H1 (cell line): ENCODE results near the gene MAGI2. TPM values are rescaled to one million over a fixed set of nuclear protein-coding genes. Genes with fewer than 3 reads are reported as not detected.

Source experiments
- CTCF ChIA-PET: fragments of 300-600 bp; sonication (Branson Sonifier 250); formaldehyde crosslinking; loops from one replicate; lab custom pipeline; 2021; ENCODE audit not compliant: partially characterized antibody; lab: Charles Lee
- POLR2A ChIA-PET: fragments of 300-600 bp; sonication (Branson Sonifier 250); formaldehyde crosslinking; loops from one replicate; lab custom pipeline; 2021; ENCODE audit warnings: inconsistent platforms; ENCODE audit not compliant: partially characterized antibody; lab: Charles Lee
- DNase-seq, 2 experiments: peaks; one replicate each; pipeline versions ENCODE4 v3.0.0 to v3.0.0-alpha.2; 2010 to 2022; ENCODE audit warnings: low spot score in 2 of 2, low read depth in 1 of 2, mixed read lengths in 1 of 2
- FAIRE-seq: peaks from 2 replicates; lab custom pipeline; 2011; peaks lifted over from hg19 to GRCh38; lab: Jason Lieb, UNC
- H2AFZ ChIP-seq: 2 replicates; pipeline ENCODE4 v1.8.1; 2012; ENCODE audit warnings: low read length, inconsistent platforms
- H2AK5ac ChIP-seq: 2 replicates; pipeline ENCODE4 v1.6.1; 2013; ENCODE audit warnings: low read depth, low read length
- H2BK120ac ChIP-seq: replicated peaks from 2 replicates; pipeline ENCODE3; 2013; ENCODE audit warnings: low read depth, low read length, inconsistent platforms
- H2BK12ac ChIP-seq: 2 replicates; pipeline ENCODE4 v1.6.1; 2013; ENCODE audit warnings: low read depth, low read length
- H2BK15ac ChIP-seq: 2 replicates; pipeline ENCODE4 v1.6.1; 2013; ENCODE audit warnings: low read length
- H2BK20ac ChIP-seq: 2 replicates; pipeline ENCODE4 v1.6.1; 2013; ENCODE audit warnings: low read length
- H2BK5ac ChIP-seq: 2 replicates; pipeline ENCODE4 v1.6.1; 2013; ENCODE audit warnings: low read depth, low read length
- H3K14ac ChIP-seq: 2 replicates; pipeline ENCODE4 v1.6.1; 2013; ENCODE audit warnings: inconsistent platforms; ENCODE audit not compliant: insufficient read length
- H3K18ac ChIP-seq: 2 replicates; pipeline ENCODE4 v1.6.1; 2013; ENCODE audit warnings: low read length; ENCODE audit errors: extremely low read depth
- H3K23ac ChIP-seq: 2 replicates; pipeline ENCODE4 v1.6.1; 2013; ENCODE audit warnings: inconsistent platforms; ENCODE audit not compliant: insufficient read length
- H3K23me2 ChIP-seq: 2 replicates; pipeline ENCODE4 v1.6.1; 2013; ENCODE audit warnings: low read depth, low read length
- H3K27ac ChIP-seq: 2 replicates; pipeline ENCODE4 v1.6.1; 2011; ENCODE audit warnings: low read depth, low read length, inconsistent platforms
- H3K27me3 ChIP-seq, 4 experiments: replicated peaks in 1 of 4; 1 replicate in 1 of 4; 2 replicates in 3 of 4; pipeline versions ENCODE4 v1.6.1 to v1.8.1; 2011 to 2013; ENCODE audit warnings: low read length in 3 of 4, mild to moderate bottlenecking in 3 of 4, inconsistent platforms in 2 of 4, mixed read lengths in 2 of 4, moderate library complexity in 1 of 4; ENCODE audit not compliant: control insufficient read depth in 3 of 4, insufficient read depth in 3 of 4; ENCODE audit errors: extremely low read depth in 1 of 4
- H3K36me3 ChIP-seq, 4 experiments: 2 replicates each; pipeline versions ENCODE4 v1.6.1 to v1.8.1; 2011 to 2013; ENCODE audit warnings: mild to moderate bottlenecking in 4 of 4, low read length in 3 of 4, moderate library complexity in 2 of 4, control low read depth in 1 of 4, inconsistent platforms in 1 of 4; ENCODE audit not compliant: insufficient read depth in 4 of 4, control insufficient read depth in 2 of 4
- H3K4ac ChIP-seq: replicated peaks from 2 replicates; pipeline ENCODE3; 2013; ENCODE audit warnings: low read length, low read depth, mixed read lengths, inconsistent platforms; ENCODE audit not compliant: insufficient read length
- H3K4me1 ChIP-seq, 4 experiments: replicated peaks in 1 of 4; 1 replicate in 1 of 4; 2 replicates in 3 of 4; pipeline versions ENCODE4 v1.6.1 to v1.8.1; 2011 to 2013; ENCODE audit warnings: low read length in 3 of 4, inconsistent platforms in 2 of 4, mixed read lengths in 1 of 4; ENCODE audit not compliant: insufficient read depth in 4 of 4, control insufficient read depth in 3 of 4
- H3K4me2 ChIP-seq, 2 experiments: 2 replicates each; pipeline versions ENCODE4 v1.6.1 to v1.8.1; 2011 to 2013; ENCODE audit warnings: low read depth in 2 of 2, low read length in 2 of 2, control low read depth in 1 of 2, inconsistent platforms in 1 of 2, mild to moderate bottlenecking in 1 of 2; ENCODE audit not compliant: insufficient read depth in 1 of 2
- H3K4me3 ChIP-seq, 4 experiments: fragments of 200-600, 300-600 bp in 1 of 4; sonication (generic), shearing (Covaris generic), sonication (Bioruptor Twin) in 1 of 4; 2 replicates each; pipeline versions ENCODE4 v1.5.1 to v1.8.1; 2011 to 2016; ENCODE audit warnings: low read length in 4 of 4, low read depth in 3 of 4, control low read depth in 2 of 4, inconsistent platforms in 2 of 4, mild to moderate bottlenecking in 2 of 4, mixed read lengths in 1 of 4, moderate library complexity in 1 of 4; ENCODE audit not compliant: insufficient read depth in 2 of 4; ENCODE audit errors: extremely low read depth in 1 of 4
- H3K56ac ChIP-seq: replicated peaks from 2 replicates; pipeline ENCODE3; 2013; ENCODE audit warnings: low read depth, mild to moderate bottlenecking, mixed read lengths, low read length, inconsistent platforms; ENCODE audit not compliant: insufficient read length
- H3K79me1 ChIP-seq: 2 replicates; pipeline ENCODE4 v1.6.1; 2013; ENCODE audit warnings: low read depth, low read length, control low read depth
- H3K79me2 ChIP-seq, 2 experiments: 2 replicates each; pipeline versions ENCODE4 v1.6.1 to v1.8.1; 2012 to 2013; ENCODE audit warnings: low read length in 2 of 2, mild to moderate bottlenecking in 2 of 2, inconsistent platforms in 1 of 2; ENCODE audit not compliant: insufficient read depth in 2 of 2, control insufficient read depth in 1 of 2
- H3K9ac ChIP-seq, 4 experiments: replicated peaks in 1 of 4; 1 replicate in 1 of 4; 2 replicates in 3 of 4; pipeline versions ENCODE4 v1.6.1 to v1.8.1; 2011 to 2013; ENCODE audit warnings: low read depth in 3 of 4, low read length in 3 of 4, control low read depth in 2 of 4, mild to moderate bottlenecking in 2 of 4, moderate library complexity in 2 of 4, inconsistent platforms in 1 of 4; ENCODE audit errors: extremely low read depth in 1 of 4
- H3K9me3 ChIP-seq, 2 experiments: 2 replicates each; pipeline versions ENCODE4 v1.6.1 to v1.8.1; 2012 to 2013; ENCODE audit warnings: mild to moderate bottlenecking in 2 of 2, moderate library complexity in 2 of 2, control low read depth in 1 of 2, inconsistent platforms in 1 of 2, low read depth in 1 of 2, low read length in 1 of 2, mixed read lengths in 1 of 2; ENCODE audit not compliant: insufficient read depth in 2 of 2
- H4K20me1 ChIP-seq, 2 experiments: replicated peaks in 1 of 2; 2 replicates each; pipeline versions ENCODE3 to v1.8.1; 2011 to 2013; ENCODE audit warnings: inconsistent platforms in 2 of 2, low read length in 2 of 2, mild to moderate bottlenecking in 1 of 2; ENCODE audit not compliant: insufficient read depth in 2 of 2, control insufficient read depth in 1 of 2
- H4K5ac ChIP-seq: 2 replicates; pipeline ENCODE4 v1.6.1; 2013; ENCODE audit warnings: low read length, low read depth, mixed read lengths, inconsistent platforms; ENCODE audit not compliant: insufficient read length
- H4K8ac ChIP-seq: 2 replicates; pipeline ENCODE4 v1.8.0; 2013; ENCODE audit warnings: mild to moderate bottlenecking, moderate library complexity, low read length, inconsistent platforms; ENCODE audit not compliant: insufficient read depth; ENCODE audit errors: extremely low read depth
- H4K91ac ChIP-seq: replicated peaks from 2 replicates; pipeline ENCODE3; 2013; ENCODE audit warnings: low read length, mixed read lengths, inconsistent platforms; ENCODE audit not compliant: insufficient read length
- BACH1 ChIP-seq: IDR thresholded peaks from 2 replicates; pipeline ENCODE4 v1.6.1; 2012; ENCODE audit warnings: low read length, improper control_type of control experiment
- CTBP2 ChIP-seq: IDR thresholded peaks from 2 replicates; pipeline ENCODE4 v1.7.0; 2011; ENCODE audit warnings: borderline replicate concordance, mild to moderate bottlenecking, moderate library complexity, mixed read lengths, low read length; ENCODE audit not compliant: insufficient read depth, insufficient read length
- EZH2 ChIP-seq: fragments of 200-600 bp; sonication (generic); IDR thresholded peaks from 2 replicates; pipeline ENCODE4 v1.7.1; 2012; ENCODE audit warnings: low read depth, mild to moderate bottlenecking, moderate library complexity, low read length, inconsistent platforms; ENCODE audit not compliant: severe bottlenecking
- HDAC2 ChIP-seq, 2 experiments: fragments of 300-600 bp in 1 of 2; sonication (generic) in 1 of 2; IDR thresholded peaks; 2 replicates each; pipeline ENCODE4 v1.6.1; 2011 to 2012; ENCODE audit warnings: low read depth in 2 of 2, low read length in 2 of 2, mild to moderate bottlenecking in 2 of 2, moderate library complexity in 2 of 2, borderline replicate concordance in 1 of 2, inconsistent platforms in 1 of 2
- JUN ChIP-seq: IDR thresholded peaks from 2 replicates; pipeline ENCODE4 v1.6.1; 2011; ENCODE audit warnings: low read depth, mild to moderate bottlenecking, improper control_type of control experiment, low read length
- MAX ChIP-seq: IDR thresholded peaks from 2 replicates; pipeline ENCODE4 v1.6.1; 2012; ENCODE audit warnings: inconsistent platforms
- RNF2 ChIP-seq: fragments of 200-900, 300-1000 bp; sonication (generic); IDR thresholded peaks from 2 replicates; pipeline ENCODE4 v1.7.1; 2016; ENCODE audit warnings: borderline replicate concordance, low read depth, mild to moderate bottlenecking, antibody characterized with exemption, low read length; ENCODE audit not compliant: poor library complexity, severe bottlenecking; ENCODE audit errors: missing control alignments
- SP2 ChIP-seq: IDR thresholded peaks from 2 replicates; pipeline ENCODE4 v1.6.1; 2012; ENCODE audit warnings: mild to moderate bottlenecking, low read length, inconsistent platforms
- SP4 ChIP-seq: IDR thresholded peaks from 2 replicates; pipeline ENCODE4 v1.6.1; 2012; ENCODE audit warnings: low read length, inconsistent platforms
- TCF12 ChIP-seq: IDR thresholded peaks from 2 replicates; pipeline ENCODE4 v1.6.1; 2011; ENCODE audit warnings: low read depth, mild to moderate bottlenecking, low read length
- WGBS, 2 experiments: shearing (Covaris generic) in 1 of 2; methylation state at CpG; one replicate each; pipeline versions ENCODE4 v1.1.6 to v1.1.7; 2013 to 2015; ENCODE audit warnings: low lambda C conversion rate in 2 of 2, mixed read lengths in 2 of 2, inconsistent platforms in 1 of 2, low coverage in 1 of 2, missing lambda C conversion rate in 1 of 2; ENCODE audit not compliant: insufficient replicate concordance in 2 of 2, insufficient coverage in 1 of 2, insufficient read length in 1 of 2; ENCODE audit errors: extremely low coverage in 1 of 2, missing lambda C conversion rate in 1 of 2; 5-methylcytosine and 5-hydroxymethylcytosine counted together
- polyA plus RNA-seq, 7 experiments: library from polyadenylated mRNA; depleted of rRNA in 3 of 7; stranded (reverse) in 5 of 7; unstranded in 2 of 7; fragments of >200 nt in 5 of 7; fragments of 200-250 nt in 2 of 7; gene quantifications; 1 replicate in 5 of 7; 2 replicates in 1 of 7; 4 replicates in 1 of 7; pipeline versions ENCODE4 v1.2.1 to v1.2.3, GENCODE V29; 2011 to 2013; ENCODE audit warnings: missing spikeins in 2 of 7, mixed read lengths in 2 of 7
- total RNA-seq: library from RNA; stranded (reverse); fragmentation: NEBNext Ultra II Directional; extraction: Animal tissue kit (Norgen Biotek cat#: 25700); gene quantifications from 2 replicates; pipeline ENCODE4 v1.2.1, GENCODE V29; 2021

The MAGI2 gene
- total and polyA plus RNA-seq, 2 of the 8 experiments (the other 6 are each of a cell fraction or from before 2014, with no cell fraction given) = 6.0 to 27.3 TPM

- DNase-seq (no peak), FAIRE-seq (peak; percentile 48)
- Histone ChIP-seq H3K27me3 (peaks cover 0 to 1% (median 0%) of the 10 kb centered on the region in 4 experiments; a peak in 1 of 7 replicates), H3K4me2 (no peak overlapping the region), H3K23me2 (no peaks in the 10 kb centered on the region), H4K20me1 (no peaks in the 10 kb centered on the region), H2BK5ac (no peak overlapping the region), H3K36me3 (no peaks in the 10 kb centered on the region; a peak in 1 of 8 replicates), H2BK20ac (no peak overlapping the region), H3K18ac (no peak overlapping the region), H3K27ac (no peak overlapping the region), H2BK12ac (no peak overlapping the region), H2BK15ac (no peak overlapping the region), H3K4me3 (no peak overlapping the region), H3K79me2 (peaks cover 0 to 66% of the 10 kb centered on the region in 2 experiments; a peak in 2 of 4 replicates), H3K56ac (no peak overlapping the region), H3K9ac (no peak overlapping the region), H2AK5ac (no peak overlapping the region), H4K91ac (no peak overlapping the region), H3K4ac (no peak overlapping the region), H4K8ac (no peak overlapping the region), H3K23ac (no peak overlapping the region), H3K14ac (no peak overlapping the region), H3K4me1 (0 out of 7 replicates have a peak, but pooled peaks cover 0 to 3% (median 0%) of the 10 kb centered on the region in 4 experiments), H3K79me1 (no peaks in the 10 kb centered on the region; the same call in 1 of the 2 replicates), H2BK120ac (no peak overlapping the region), H2AFZ (no peak overlapping the region), H3K9me3 (no peaks in the 10 kb centered on the region), H4K5ac (no peak overlapping the region)
- 87% methylated on average over 6 of the region's 6 CpGs; no CpG with 5 or more reads in 1 of the 2 experiments for WGBS, 2 experiments
- ChIA-PET POLR2A (no interaction called here), CTCF (no interaction called here)
- TF ChIP-seq SP2 (no peak), JUN (no peak), SP4 (no peak), TCF12 (no peak), EZH2 (no peak), MAX (no peak), HDAC2 (IDR thresholded peaks at IDR 0.05; ENCODE audit: borderline replicate concordance in 1 of 2, low read depth in 2 of 2, low read length in 2 of 2) (no peak), BACH1 (no peak), RNF2 (no peak), CTBP2 (no peak)
These were observed 718.8 kb downstream of the MAGI2 start for GRCh38 chr7:78734626-78735025.
